OCI-M2 (cell line): Measurements from ENCODE around the gene BACE2.

Experiments used
- DNase-seq: peaks from one replicate; lab custom pipeline; 2025; ENCODE audit not compliant: unreplicated experiment; lab: John Stamatoyannopoulos, UW

The BACE2 gene

GRCh38 chr21:41317458-41317857 lies 149.5 kb downstream of the BACE2 start:
- DNase-seq: no peak

GRCh38 chr21:41318218-41318617 lies 150.3 kb downstream of the BACE2 start:
- no peak for DNase-seq

GRCh38 chr21:41319273-41319672 lies 151.3 kb downstream of the BACE2 start:
- no peak for DNase-seq

GRCh38 chr21:41321211-41321907 lies 153.4 kb downstream of the BACE2 start:
- DNase-seq: no peak

GRCh38 chr21:41321908-41322495 lies 154.0 kb downstream of the BACE2 start:
- DNase-seq: no peak

GRCh38 chr21:41322496-41323382 lies 154.8 kb downstream of the BACE2 start:
- no peak for DNase-seq

- DNase-seq: no peak
Observed at GRCh38 chr21:41325138-41325912, 157.4 kb downstream of the BACE2 start.

GRCh38 chr21:41326414-41327080 lies 158.6 kb downstream of the BACE2 start:
- no peak for DNase-seq

GRCh38 chr21:41327753-41328152 lies 159.8 kb downstream of the BACE2 start:
- no peak for DNase-seq

GRCh38 chr21:41328660-41329607 lies 161.0 kb downstream of the BACE2 start:
- no peak for DNase-seq
